NCI-H446 (cell line): ENCODE measurements around the gene BICRA.
"Not testable (repeated sequence)": the region's sequence is repeated elsewhere in the genome, so short reads cannot be mapped to it uniquely, and the experiment has no call there.

Source experiments
- DNase-seq, 2 experiments: peaks; one replicate each; lab custom pipeline; 2025; lab: John Stamatoyannopoulos, UW

The BICRA gene

GRCh38 chr19:47631681-47632446 is 22.9 kb downstream of the BICRA start:
- DNase-seq, result no peak

DNA sequence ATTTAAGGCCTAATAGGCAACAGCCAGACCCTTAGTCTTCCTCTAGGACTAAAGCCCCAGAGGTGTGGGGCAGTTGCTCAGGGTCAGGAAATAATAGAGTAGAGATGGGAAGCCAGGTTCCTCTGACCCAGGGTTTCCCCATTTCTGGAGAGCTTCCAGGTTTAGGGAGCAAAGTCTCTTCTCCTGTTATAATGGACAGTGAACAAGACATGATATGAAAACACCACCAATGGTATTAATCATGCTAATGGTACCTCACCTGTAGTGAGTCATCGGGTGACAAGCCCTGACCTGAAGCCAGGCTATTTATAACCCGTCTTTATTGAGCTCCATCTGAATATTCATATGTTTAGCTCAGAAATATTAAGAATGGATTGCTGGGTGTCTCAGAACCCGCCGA is 24.6 kb downstream of the BICRA start:
- DNase-seq, result no peak

GRCh38 chr19:47633996-47634395 is 25.1 kb downstream of the BICRA start:
- DNase-seq, result no peak

GRCh38 chr19:47635152-47635754 is 26.3 kb downstream of the BICRA start:
- not testable (repeated sequence) for DNase-seq

- DNase-seq, result no peak
Measured at GRCh38 chr19:47637550-47637949, 28.6 kb downstream of the BICRA start.

GRCh38 chr19:47641891-47642485 is 33.1 kb downstream of the BICRA start:
- no peak for DNase-seq

DNA sequence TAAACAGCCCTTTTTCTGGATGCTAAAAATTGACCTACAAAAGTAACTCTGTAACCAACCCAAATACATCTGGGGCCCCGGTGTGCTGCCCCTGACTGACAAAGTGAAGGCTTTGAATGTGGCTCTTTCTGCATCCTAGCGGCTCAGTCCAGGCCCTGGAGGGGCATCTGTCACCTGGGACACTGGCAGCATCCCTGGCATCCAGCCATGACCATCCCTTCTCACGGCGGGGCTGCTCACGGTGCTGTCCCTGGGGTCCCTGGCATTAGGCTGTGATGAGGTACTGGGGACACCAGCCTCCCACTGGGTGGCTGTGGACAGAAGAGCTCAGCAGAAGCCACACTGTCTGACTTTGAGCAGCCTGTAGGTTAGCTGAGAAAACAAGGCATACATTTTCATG is 34.3 kb downstream of the BICRA start:
- no peak for DNase-seq

DNA sequence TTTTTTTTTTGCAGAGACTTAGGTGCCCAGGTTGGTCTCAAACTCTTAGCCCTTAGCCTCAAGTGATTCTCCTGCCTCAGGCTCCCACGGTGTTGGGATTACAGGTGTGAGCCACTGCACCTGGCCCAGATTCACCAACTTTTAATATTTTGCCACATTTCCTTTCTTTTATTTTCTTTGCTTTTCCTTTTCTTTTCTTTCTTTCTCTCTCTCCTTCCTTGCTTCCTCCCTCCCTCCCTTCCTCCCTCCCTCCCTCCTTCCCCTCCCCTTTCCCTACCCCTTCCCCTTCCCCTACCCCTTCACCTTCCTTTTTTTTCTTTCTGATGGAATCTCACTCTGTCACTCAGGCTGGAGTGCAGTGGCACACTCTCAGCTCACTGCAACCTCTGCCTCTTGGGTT is 35.3 kb downstream of the BICRA start:
- DNase-seq, result no peak

GRCh38 chr19:47644743-47645482 is 36.0 kb downstream of the BICRA start:
- no peak for DNase-seq

DNA sequence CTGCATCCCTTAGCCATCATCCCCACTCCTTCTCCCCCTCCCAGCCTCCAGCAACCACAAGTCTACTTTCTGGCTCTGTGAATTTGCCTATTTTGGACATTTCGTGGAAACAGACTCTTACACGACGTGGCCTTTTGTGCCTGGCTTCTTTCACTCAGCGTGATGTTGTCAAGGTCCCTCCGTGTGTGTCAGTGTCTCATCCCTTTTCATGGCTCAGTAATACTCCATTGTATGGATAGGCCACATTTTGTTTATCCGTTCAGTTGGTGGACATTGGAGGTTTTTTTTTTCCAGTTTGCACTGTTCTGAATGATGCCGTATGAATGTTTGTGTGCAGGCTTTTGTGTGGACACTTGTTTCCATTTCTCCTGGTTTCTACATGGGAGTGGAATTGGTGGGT is 38.0 kb downstream of the BICRA start:
- DNase-seq, result no peak

DNA sequence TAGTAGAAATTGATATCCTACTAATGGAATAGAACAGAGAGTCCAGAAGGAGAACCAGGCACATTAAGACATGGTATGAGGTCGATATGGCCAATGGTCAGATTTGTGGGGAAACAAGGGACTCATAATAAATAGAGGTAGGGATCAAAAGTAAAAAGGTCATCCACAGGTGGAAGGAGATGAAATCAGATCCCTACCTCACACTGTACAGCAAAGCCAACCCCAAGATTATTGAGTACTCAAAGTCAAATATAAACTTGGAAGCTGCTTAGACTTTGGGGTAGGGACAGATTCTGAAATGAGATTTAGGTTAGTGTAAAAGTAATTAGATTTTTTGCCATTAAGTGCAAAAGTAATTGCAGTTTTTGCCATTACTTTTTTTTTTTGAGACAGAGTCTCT is 40.7 kb downstream of the BICRA start:
- DNase-seq, result no peak

DNA sequence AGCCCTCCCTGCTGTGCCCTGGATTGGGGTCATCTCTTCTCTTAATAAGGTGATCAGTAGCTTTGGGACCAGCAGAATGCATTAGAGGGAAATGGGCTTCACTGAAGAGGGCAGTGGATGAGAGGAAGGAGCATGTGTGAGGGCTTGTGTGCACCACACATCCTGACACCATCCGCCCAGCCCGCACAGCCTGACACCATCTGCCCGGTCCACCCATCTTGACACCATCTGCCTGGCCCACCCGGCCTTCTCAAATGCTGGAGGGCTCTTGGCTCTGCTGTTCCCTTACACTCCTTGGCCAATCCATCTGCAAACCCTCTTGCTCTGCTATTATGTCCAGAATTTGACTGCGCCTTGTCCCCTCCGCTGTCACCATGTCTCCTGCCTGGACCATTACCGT is 41.8 kb downstream of the BICRA start:
- peak in 1 of 2 experiments; percentile 12 for DNase-seq

DNA sequence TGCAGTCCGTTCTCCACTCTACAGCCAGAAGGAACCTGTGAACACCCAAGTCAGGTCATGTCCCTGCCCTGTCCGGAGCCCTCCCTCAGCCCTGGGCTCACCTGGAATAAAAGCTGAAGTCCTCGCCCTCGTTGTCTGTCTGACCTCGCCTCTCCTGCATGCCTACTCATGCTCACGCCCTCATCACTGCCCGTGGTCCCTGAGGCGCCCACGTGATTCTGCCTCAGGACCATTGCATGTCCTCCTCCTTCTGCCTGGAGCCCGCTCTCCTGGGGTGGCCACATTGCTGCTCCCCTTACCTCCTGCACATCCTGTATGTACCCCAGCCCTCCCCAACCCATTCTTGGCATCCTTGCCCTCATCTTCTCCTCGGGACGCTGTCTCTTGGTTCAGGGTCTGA is 42.2 kb downstream of the BICRA start:
- no peak for DNase-seq

DNA sequence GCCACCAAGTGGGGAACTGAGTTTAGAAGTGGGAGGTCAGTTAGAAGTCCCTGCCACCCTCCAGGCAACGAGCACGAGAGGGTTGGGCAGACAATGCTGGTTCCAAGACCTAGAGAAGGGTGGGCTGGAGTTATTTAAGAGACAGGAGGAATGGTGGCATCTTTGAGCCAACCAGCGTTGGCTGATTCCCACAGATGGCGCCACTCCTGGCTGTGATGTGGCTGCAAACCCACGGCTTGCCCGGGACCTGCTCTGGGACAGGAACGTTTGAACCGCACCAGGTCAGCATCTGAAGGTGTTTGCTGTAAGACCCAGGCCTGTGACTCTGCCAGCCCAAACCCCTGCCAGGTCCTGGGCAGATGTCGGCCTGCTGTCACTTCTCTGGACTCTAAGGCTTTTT is 42.8 kb downstream of the BICRA start:
- no peak for DNase-seq

- DNase-seq, result peak in 1 of 2 experiments; percentile 20
Measured at GRCh38 chr19:47652285-47652684, 43.4 kb downstream of the BICRA start.

GRCh38 chr19:47653856-47654255 is 44.9 kb downstream of the BICRA start:
- DNase-seq, result no peak

DNA sequence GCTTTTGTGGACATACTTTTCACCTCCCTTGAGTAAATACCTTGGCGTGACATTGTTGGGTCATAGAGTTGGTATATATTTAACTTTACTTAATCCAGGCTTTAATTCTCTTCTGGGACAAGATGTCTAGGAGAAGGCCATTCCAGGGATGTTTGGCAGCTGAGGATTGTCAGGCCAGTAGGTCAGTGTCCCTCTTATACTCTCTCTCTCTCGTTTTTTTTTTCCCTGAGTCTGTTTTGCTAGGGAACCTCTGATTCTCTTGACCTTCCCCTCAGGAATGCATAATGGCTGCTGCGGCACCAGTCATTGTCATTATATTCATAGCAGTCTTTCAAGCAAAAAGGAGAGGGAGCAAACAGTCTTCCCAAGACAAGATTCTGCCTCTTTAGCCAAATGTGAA is 48.8 kb downstream of the BICRA start:
- no peak for DNase-seq

DNA sequence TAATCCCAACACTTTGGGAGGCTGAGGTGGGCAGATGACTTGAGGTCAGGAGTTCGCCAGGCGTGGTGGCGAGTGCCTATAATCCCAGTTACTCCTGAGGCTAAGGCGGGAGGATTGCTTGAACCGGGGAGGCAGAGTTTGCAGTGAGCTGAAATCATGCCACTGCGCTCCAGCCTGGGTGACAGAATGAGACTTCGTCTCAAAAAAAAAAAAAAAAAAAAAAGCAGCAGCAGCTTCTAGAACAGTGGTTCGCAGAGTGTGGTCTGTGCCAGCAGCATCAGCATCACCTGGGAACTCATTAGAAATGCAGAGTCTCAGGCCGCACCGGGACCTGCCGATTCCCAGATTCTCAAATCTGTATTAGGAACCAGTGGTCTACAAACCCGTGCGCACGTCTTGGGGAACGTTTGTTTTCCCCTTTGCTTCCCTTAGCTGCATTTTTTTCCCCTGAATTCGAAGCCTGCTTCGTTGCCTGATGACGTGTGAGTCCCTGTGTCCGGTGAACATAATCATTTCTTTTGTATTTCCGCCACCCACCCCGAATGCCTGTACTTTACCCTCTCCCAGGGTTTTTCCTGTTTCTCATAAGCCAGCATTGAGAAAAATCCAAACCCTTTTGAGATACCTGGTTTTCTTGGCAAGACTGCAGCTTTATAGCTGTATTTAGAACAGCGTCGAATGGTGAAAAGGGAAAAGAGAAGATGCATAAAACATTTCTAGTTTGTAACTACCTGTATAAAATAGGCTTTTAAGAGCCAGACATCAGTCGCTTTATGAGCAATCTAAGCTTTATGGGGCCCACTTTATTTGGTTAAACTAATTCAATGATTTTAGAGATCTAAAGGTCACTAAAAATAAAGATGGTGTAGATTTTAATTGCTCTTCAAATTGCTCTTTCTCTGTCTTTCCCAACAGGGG is 49.8 kb downstream of the BICRA start:
- no peak for DNase-seq

DNA sequence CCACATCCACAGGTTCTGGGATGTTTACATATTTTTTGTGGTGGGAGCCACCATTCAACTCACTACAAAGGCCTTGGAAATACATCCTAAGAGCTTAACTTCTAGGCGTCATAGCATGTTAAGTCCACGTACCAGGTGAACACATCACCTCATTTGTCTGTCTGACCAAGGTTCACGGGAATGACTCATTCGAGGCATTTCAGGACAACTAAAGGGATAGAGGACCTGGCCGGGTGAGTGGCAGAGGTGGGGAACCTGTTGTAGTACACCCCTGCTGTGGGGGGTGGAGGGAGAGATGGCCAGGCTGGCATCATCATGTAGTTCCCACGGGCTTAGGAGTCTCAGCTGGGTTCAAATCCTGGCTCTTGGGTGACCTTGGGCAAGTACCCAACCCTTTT is 51.5 kb downstream of the BICRA start:
- DNase-seq, result no peak

- DNase-seq, result no peak
Measured at GRCh38 chr19:47661161-47661560, 52.2 kb downstream of the BICRA start.

- DNase-seq, result no peak
Measured at GRCh38 chr19:47661611-47662010, 52.7 kb downstream of the BICRA start.

DNA sequence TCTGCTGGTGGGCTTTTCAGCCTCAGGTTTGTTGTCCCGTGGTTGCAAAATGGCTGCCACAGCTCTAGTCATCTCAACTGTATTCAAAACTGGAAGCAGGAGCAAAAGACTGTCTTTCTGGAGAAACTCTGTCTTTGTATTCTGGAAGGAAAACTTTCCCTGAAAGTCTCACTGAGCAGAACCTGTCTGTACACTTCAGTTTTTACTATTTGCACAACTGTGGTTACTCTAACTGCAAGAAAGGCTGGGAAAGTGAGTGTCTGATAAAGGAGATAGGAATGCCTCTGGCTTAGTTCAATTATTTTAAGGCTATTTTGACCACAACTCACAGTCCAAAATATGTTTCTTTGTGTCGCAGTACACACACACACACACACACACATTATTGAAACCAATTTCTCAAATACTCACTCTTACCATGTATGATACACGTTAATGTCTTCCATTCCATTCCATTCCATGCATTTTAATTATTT is 54.5 kb downstream of the BICRA start:
- DNase-seq, result no peak
